HS-5 (cell line): Measurements from ENCODE around the gene ADRA2A.
A peak's percentile ranks its signal among the peaks of the same experiment; 100 is the strongest.

Source experiments
- DNase-seq: peaks from one replicate; pipeline ENCODE4 v3.0.0-alpha.2; 2012; ENCODE audit warnings: low read depth

The ADRA2A gene

DNA sequence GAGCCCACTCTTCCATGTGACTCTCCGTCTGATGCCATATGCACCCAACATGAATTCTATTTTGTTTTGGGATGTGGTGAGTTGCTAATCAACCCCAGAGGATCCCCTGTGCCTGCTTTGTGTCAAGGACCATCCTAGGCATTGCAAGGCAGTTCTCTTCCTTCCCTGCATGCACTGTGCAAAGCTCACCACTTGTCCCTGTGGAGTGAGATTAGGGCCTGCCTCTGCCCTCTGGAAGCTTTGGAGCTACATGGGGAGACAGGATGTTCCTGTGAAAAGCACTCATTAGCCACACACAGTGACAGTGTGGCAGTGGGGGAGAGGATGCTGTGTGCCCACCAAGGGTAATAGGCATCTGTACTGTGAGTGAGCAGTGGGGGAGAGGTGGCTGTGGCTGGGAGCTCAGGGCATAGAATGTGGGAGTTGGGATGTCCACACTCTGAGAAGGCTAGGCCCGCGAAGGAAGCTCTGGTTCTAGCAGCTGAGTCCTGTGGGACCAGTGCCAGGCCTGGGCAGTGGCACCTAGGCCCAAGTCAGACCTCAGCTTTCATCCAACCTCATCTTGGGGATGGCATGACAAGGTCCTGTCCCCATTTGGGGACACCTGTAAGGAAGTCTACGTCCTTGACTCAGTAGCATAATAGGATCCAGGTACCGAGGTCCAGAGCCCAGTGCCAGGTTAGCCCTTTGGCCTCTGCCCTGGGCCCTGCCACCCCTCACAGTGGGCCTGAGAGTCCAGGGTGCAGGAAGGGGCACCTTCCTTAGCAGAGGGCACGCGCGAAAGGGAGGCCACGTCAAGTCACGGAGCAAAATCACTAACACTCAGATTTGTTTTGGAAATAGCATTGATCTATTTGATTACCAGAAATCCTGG lies 6.6 kb downstream of the ADRA2A start:
- no peak for DNase-seq

- no peak for DNase-seq
These were observed 7.8 kb downstream of the ADRA2A start for GRCh38 chr10:111084366-111085255.

DNA sequence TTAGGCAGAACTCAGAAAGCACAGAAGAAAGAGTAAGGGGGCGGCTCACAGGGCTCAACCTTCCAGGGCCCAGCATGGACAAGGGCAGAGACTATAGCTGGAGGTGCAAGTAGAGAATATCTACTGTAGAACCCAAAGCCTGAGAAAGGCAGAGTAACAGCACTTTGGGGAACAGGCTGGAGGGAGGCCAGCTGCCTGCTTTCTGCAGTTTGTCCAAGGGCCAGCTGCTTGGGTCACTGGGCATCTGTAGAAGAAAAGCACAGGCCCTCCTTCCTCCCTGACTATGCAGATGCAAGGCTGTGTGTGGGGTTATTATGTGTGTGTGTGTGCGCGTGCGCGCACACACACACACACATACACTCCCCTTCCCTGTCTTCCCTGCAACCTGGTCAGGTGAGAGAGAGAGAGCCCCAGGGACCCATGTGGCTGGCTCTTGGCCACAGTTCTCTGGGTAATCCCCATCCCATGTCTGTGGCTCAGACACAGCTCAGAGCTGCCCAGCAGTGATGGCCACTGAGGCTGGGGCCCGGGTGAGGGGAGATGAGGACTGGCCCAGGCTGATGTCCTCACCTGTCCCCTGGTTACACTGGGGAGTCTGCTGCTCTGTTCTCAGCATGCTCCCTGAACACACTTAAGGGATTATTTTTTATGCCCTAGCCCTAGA lies 9.0 kb downstream of the ADRA2A start:
- DNase-seq: no peak

GRCh38 chr10:111086574-111086973 lies 9.7 kb downstream of the ADRA2A start:
- no peak for DNase-seq

- no peak for DNase-seq
These were observed 10.5 kb downstream of the ADRA2A start for GRCh38 chr10:111087331-111087756.

DNA sequence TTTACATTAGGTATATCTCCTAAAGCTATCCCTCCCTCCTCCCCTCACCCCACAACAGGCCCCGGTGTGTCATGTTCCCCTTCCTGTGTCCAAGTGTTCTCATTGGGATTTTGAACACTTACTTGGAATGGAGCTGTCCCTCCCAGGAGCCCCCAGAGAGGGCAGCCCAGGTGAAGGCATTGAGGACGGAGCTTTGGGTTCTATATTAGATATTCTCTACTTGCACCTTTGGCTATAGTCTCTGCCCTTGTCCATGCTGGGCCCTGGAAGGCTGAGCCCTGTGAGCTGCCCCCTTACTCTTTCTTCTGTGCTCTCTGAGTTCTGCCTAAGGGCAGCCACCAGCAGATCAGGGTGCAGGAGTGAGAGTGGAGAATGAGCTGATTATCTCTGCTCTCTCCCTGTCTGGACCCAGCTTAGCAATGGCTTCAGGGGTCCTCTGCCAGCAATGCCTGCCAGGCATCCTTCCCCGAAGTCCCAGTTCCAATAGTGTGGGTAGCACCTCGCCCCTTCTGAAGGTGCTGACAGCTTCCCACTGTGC lies 11.2 kb downstream of the ADRA2A start:
- DNase-seq: no peak

DNA sequence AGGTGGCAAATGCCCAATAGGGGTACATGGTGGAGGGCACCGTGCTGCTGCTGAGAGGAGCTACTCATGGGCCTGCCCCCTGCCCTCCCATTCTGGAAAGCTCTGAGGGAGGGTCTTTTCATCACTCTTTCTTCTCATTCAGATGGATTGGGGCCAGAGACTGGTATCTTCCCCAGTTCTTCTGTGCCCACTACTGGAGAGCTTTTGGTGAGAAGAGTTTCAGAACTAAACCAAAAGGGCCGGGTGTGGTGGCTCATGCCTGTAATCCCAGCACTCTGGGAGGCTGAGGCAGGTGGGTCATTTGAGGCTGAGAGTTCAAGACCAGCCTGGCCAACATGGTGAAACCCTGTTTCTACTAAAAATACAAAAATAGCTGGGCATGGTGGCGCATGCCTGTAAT lies 12.5 kb downstream of the ADRA2A start:
- no peak for DNase-seq

- no peak for DNase-seq
These were observed 15.0 kb downstream of the ADRA2A start for GRCh38 chr10:111091833-111092232.

- DNase-seq: peak; percentile 60
These were observed 17.0 kb downstream of the ADRA2A start for GRCh38 chr10:111093741-111094380.

GRCh38 chr10:111098679-111099437 lies 22.0 kb downstream of the ADRA2A start:
- DNase-seq: no peak

GRCh38 chr10:111100198-111100597 lies 23.4 kb downstream of the ADRA2A start:
- DNase-seq: no peak

DNA sequence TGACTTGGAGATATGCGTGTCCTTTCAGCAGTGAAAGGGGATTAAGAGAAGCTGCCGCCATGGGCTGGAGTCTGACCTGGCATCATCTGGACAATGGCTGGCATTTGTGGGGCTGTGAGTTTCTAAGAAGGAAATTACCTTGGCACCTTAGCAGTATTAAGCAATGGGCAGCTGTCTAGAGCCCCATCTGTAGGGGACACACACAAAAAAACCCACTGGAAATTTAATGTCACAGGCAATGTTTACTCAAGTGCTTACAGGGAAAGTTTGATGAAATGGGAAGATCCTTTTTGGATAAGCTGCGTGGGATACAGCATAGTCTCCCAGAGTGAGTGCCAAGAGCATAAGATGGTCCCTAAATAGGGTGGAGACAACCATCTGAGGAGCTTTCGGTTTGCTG lies 25.0 kb downstream of the ADRA2A start:
- DNase-seq: no peak

GRCh38 chr10:111102359-111102837 lies 25.6 kb downstream of the ADRA2A start:
- no peak for DNase-seq

- DNase-seq: no peak
These were observed 26.5 kb downstream of the ADRA2A start for GRCh38 chr10:111103196-111103840.

DNA sequence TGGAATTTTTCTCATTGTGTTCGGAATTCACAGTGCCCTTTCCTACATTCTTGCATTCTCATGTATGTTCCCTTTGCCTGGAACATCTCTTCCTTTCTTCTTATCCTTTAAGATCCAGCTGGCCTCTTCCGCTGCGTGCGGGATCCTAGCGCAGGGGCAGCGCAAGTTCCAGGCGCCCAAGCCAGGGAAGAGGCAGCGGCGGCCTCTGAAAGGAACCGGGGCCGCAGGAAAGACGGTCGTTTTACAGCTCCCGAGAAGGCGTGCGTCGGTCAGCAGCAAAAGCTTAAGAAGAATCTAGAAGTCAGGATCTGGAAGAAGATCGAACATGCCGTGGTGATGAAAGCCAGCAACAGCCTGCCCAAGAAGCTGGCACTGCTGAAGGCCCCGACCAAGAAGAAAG lies 28.0 kb downstream of the ADRA2A start:
- no peak for DNase-seq

GRCh38 chr10:111106081-111106480 lies 29.3 kb downstream of the ADRA2A start:
- DNase-seq: no peak

- DNase-seq: no peak
These were observed 30.2 kb downstream of the ADRA2A start for GRCh38 chr10:111107023-111107422.

- DNase-seq: no peak
These were observed 31.0 kb downstream of the ADRA2A start for GRCh38 chr10:111107846-111108245.

DNA sequence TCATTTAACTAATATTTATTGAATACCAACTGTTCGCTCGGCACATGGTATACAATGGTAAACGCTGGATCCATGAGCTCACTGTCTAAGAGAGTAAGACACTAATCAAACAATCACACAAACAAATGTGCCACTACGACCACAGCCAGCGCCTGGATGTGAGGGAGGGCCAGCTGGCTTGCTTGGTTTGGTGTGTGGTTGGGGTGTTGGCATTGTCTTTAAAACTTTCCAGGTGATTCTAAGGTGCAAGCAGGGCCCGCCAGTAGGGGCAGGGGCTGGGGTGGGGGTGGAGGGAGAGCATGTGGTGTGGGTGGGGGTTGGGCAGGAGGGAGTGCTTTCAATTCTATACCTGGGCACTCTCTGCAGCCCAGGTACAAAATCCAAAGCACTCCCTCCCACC lies 31.6 kb downstream of the ADRA2A start:
- no peak for DNase-seq
